ENCODE measurements around the gene CDKAL1.

DNA sequence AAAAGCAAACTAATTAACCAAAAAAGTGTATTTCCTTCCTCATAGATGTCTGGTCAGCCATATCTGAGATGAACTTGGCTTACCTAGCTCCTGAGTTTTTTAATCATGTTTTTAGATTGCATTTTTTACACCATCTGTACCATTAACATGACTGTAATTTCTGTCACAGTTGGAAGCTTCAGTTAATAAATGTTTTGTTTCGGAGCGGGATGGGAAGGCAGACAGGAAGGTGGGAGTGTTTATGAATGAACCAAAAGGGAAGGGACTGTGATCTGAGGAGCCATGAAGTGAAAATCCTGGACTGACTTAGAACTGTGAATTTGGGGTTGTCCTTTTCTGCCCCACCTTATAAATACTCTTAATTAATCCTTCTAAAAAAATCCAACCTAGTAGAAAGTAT lies 613.7 kb downstream of the CDKAL1 start:
- no peak for TF ChIP-seq CTCF (IDR thresholded peaks at IDR 0.05; ENCODE audit: insufficient read depth, low read length)
- no peak for TF ChIP-seq GABPA (IDR thresholded peaks at IDR 0.05; ENCODE audit: low read depth)
